Hypothalamus (tissue), 51 donors: ENCODE data around the gene SOX9.
"Not testable (repeated sequence)": the region's sequence is repeated elsewhere in the genome, so short reads cannot be mapped to it uniquely, and the experiment has no call there.

Source experiments
- DNase-seq, 51 donors: peaks; one replicate each; lab custom pipeline; 2025; lab: John Stamatoyannopoulos, UW

SOX9 gene

GRCh38 chr17:72123530-72124437, 3.0 kb downstream of the SOX9 start:
- peak in 25 of 51 donors; percentile 18 to 73 (median 38) for DNase-seq

- no peak for DNase-seq
Observed at GRCh38 chr17:72124438-72124775, 3.6 kb downstream of the SOX9 start.

GRCh38 chr17:72125226-72125651, 4.4 kb downstream of the SOX9 start:
- peak in 3 of 51 donors; percentile 1 to 3 (median 2) for DNase-seq

GRCh38 chr17:72125742-72126141, 4.9 kb downstream of the SOX9 start:
- no peak for DNase-seq

GRCh38 chr17:72126575-72127486, 6.0 kb downstream of the SOX9 start:
- peak in 6 of 51 donors; percentile 10 to 22 (median 12) for DNase-seq

- no peak for DNase-seq
Observed at GRCh38 chr17:72128039-72128438, 7.2 kb downstream of the SOX9 start.

- no peak for DNase-seq
Observed at GRCh38 chr17:72134608-72135394, 14.0 kb downstream of the SOX9 start.

GRCh38 chr17:72135546-72136325, 14.9 kb downstream of the SOX9 start:
- DNase-seq, result no peak

- DNase-seq, result no peak
Observed at GRCh38 chr17:72136692-72137091, 15.9 kb downstream of the SOX9 start.

GRCh38 chr17:72137161-72137560, 16.3 kb downstream of the SOX9 start:
- no peak for DNase-seq

- no peak for DNase-seq
Observed at GRCh38 chr17:72139212-72139611, 18.4 kb downstream of the SOX9 start.

- DNase-seq, result no peak
Observed at GRCh38 chr17:72141336-72141735, 20.5 kb downstream of the SOX9 start.

GRCh38 chr17:72142097-72142496, 21.3 kb downstream of the SOX9 start:
- DNase-seq, result not testable (repeated sequence)

GRCh38 chr17:72142614-72143013, 21.8 kb downstream of the SOX9 start:
- DNase-seq, result no peak

- no peak for DNase-seq
Observed at GRCh38 chr17:72143245-72143644, 22.4 kb downstream of the SOX9 start.

GRCh38 chr17:72144101-72144500, 23.3 kb downstream of the SOX9 start:
- DNase-seq, result no peak

GRCh38 chr17:72145562-72145961, 24.7 kb downstream of the SOX9 start:
- no peak for DNase-seq

GRCh38 chr17:72145962-72146361, 25.1 kb downstream of the SOX9 start:
- DNase-seq, result no peak

GRCh38 chr17:72146371-72146770, 25.6 kb downstream of the SOX9 start:
- no peak for DNase-seq
